Stimulated activated CD4-positive, alpha-beta T cell treated with anti-CD3 and anti-CD28 coated beads, Interleukin-12 subunit alpha, Interleukin-12 subunit beta, amount 100 ng/mL, for 24 hours (primary cell): ENCODE results near the gene WNK2.

Experiments used
- DNase-seq, 2 experiments: peaks; one replicate each; pipeline ENCODE4 v3.0.0-alpha.2; 2020; ENCODE audit warnings: low read depth in 2 of 2

WNK2 gene

DNA sequence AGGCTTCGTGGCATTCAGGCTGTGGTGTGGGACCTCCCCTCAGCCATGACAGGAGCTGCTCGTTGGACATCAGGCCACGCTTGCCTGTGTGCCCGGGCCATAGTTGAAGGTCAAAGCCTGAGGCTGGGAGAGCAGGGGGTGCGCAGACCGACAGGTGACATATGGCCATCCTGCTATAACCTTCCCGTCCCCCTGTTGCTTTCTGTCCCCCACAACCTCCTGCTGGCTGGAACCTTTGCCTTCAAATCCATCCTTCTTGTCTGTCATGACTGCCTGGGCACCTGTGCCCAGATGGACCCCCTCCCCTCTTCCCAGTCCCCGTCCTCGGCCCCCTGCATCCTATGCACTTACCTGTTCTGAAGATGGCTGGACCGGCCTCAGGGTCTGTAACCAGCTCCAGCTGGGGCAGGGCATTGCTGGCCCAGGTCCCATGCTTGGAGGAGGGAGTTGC lies 83.2 kb downstream of the WNK2 start:
- no peak for DNase-seq

DNA sequence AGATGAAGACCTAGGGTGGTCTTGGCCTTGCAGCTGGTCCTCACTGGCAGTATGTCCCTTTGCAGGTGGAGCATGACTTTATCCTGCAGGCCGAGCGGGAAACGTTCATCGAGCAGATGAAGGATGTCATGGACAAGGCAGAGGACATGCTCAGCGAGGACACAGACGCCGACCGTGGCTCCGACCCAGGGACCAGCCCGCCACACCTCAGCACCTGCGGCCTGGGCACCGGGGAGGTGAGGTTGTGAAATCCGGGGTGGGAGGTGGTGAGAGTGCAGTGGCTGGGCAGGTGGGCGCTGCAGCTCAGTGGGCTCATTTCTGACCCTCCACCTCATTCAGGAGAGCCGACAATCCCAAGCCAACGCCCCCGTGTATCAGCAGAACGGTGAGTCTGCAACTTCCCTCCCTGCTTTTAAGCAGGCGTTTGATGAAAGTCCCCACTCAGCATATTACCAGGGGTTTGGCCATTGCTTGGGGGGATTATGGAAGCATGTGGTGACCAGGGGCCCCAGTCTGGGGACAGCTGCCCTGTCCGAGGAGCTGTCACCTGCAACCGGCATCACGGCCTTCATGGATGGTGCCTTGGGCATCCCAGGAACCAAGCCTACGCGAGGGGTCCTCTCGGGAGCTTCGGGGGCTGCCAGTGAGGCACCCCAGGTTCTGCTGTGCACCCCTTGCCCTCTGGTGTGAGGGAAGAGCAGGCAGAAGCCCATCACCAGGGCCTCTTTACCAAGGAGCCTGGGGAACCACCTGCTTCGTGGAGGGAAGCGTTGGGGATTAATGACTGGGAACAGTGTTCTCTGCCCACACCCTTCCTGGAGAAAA lies 84.0 kb downstream of the WNK2 start:
- no peak for DNase-seq

DNA sequence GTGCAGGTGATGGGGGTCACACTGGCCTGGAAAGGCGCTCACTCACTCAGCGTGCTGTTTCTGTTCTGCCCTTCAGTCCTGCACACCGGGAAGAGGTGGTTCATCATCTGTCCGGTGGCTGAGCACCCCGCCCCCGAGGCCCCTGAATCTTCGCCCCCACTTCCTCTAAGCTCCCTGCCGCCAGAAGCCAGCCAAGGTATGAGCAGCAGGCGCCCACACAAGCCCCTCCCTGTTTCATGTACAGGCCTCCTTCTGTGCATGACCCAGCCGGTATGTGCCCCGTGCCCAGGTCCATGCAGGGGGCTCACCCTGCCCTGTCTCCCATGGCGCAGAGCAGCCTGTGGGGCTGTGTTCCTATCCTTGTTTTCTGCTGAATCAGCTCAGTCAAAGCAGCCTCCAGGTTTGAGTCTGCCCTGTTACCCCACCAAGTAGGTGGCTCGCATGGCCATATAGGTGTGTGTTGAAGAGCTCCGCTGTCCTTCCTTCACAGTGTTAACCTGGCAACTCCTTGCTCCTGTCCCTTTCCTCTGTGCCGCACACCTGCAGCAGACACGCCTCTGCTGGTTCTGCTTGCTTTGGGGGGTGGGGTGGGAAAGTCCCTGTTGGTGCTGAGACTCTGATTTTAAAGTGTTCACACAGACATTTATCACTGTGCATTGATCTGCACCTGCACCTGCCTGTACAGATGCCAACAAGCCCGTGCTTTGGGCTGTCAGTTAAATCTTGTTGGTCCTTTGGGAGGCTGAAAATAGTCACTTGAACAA lies 84.8 kb downstream of the WNK2 start:
- DNase-seq = peak in 1 of 2 experiments; percentile 9

DNA sequence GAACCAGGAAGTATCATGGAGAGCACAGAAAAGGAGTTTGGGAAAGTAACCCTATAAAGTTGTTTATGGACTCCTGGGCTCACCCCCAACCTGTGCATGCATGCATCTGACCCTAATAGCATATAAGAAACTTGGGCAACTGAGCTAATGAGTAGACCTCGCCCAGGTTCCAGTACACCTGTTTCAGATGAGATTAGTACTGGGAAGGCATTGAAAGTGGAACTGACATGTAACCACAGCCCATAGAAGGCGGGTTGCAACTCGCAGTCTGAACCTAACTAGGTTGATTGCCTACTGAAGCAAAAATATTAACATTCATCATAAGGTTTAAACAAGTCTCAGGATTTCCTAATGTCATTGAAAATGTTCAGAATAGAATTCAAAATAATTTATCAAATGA lies 87.0 kb downstream of the WNK2 start:
- DNase-seq = no peak

DNA sequence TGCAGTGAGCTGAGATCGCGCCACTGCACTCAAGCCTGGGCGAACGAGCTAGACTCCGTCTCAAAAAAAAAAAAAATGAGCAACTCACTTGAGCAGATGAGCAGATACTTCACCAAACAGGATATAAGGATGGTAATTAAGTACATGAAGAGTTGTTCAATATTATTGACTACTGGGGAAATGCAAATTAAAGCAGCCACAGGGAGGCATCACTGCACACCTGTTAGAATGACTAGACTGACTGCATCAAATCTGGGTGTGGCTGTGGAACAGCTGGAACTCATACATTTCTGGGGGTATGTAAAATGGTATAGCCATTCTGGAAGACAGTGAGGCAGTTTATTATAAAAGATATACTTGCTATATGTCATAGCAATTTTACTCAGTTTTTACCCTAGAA lies 93.0 kb downstream of the WNK2 start:
- DNase-seq = no peak

DNA sequence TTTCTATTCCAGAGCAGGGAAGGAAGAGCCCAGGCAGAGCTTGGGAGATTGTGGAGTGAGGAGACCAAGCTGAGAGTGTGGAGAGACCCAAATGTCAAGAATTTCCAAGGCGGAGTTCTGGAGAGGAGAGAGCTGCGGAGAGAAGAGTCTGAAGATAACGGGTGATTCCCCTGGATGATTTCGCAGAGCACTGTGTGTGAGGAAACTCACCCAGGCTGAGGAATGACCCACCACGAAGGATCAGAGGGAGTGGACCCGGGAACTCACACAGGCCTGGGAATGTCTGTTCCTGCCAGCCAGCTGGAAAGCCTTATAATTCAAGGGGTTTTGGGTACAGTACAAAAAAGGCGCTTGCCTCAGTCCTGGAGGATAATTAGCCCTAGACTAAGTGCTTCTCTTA lies 94.2 kb downstream of the WNK2 start:
- DNase-seq = no peak

DNA sequence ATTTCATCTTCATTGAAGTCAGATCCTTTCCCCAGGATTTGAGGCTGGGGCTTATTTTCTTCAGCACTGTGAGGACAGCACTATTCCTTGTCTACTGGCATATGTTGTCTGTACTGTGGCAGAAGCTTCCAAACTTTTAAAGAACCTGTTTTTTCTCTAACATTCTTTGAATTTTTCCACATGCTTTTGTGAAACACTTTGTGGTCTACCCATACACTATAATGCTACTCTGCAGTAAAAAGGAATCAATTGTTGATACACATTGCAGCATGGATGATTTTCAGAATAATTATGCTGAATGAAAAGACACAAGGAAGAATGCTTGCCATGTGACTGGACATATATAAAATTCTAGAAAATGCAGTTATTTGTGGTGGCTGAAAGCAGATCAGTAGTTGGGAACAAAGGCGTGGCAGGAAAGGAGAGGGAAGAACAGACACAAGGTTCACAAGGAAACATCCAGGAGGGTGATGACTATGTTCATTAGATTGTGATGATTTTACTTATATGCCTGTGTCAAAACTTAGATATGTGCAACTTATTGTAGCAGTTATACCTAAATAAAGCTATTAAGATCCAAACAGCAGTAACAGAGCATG lies 96.8 kb downstream of the WNK2 start:
- DNase-seq = no peak

DNA sequence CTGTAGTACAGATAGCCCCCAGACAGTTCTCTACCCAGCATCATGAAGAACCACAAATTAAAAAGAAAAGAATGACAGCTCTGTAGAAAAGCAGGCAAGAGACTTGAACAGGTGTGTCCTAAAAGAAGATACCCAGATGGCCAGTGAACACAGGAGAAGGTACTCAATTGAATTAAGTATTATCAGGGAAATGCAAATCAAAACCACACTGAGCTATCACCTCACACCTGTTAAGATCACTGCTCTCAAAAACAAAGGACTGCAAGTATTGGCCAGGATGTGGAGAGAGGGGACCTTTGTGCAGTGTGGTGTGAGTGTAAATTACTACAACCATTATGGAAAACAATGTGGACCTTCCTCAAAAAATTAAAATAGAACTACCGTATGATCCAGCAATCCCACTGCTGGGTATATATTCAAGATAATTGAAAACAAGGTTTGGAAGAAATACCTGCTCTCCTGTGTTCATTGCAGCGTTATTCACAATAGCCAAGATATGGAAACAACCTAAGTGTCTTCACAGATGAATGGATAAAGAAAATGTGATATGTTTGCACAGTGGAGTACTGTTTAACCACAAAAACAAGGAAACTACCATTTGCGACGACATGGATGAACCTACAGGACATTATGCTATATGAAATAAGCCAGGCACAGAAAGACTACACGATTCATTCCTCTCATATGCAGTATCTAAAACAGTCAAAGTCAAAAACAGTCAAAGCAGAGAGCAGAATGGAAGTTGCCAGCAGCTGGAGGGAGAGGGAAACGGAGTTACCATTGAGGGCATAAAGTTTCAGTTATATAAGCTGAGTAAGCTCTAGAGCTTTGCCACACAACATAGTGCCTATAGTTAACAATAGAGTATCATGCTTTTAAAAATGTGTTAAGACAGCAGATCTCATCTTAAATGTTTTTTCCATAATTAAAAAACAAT lies 102.6 kb downstream of the WNK2 start:
- DNase-seq = no peak

DNA sequence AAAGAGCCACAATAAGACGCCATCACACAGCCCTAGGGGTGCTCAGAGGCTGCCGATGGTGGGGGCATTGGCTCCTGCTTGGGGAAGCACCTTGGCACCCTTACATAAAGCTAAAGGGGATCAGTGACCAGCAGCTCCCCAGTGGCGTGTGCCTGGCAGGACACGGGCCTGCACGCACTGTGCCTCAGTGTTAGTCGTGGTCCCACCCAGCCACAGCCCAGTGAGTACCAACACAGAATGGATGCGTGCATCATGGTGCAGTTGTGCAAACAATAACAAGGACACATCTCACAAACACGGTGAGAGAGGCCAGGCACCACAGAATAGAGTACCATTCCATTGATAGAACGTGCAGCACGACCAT lies 103.2 kb downstream of the WNK2 start:
- DNase-seq = no peak

DNA sequence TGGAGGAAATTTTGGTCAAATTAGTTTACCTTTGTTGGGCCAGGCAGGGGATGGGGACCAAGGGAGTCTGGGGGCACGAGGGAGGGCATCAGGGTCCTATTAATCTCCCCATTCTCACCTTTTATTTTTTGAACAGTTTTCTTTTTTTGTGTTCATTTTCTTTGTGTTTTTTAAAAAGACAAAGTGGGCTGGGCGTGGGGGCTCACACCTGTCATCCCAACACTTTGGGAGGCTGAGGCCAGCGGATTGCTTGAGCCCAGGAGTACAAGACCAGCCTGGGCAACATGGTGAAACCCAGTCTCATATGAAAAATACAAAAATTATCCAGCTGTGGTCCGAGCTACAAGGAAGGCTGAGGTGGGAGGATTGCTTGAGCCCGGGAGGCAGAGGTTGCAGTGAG lies 103.7 kb downstream of the WNK2 start:
- no peak for DNase-seq

DNA sequence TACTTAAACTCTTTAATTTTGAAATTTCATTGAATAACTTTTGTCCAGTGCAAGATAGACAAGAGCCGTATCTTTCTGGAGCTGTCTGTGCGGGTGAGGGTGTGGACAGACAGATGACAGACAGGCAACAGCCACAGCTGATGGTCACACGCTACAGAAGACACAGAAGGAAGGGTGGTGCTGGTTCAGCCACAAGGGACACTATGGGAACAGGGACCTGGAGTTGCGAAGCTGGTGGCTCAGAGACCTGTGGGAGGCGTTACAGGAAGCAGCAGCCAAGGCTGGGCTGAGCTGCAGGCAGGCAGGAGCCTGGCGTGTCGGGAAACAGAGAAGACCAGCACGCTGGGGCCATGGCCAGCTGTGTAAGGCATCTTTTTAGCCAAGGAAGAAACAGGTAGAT lies 104.4 kb downstream of the WNK2 start:
- no peak for DNase-seq

DNA sequence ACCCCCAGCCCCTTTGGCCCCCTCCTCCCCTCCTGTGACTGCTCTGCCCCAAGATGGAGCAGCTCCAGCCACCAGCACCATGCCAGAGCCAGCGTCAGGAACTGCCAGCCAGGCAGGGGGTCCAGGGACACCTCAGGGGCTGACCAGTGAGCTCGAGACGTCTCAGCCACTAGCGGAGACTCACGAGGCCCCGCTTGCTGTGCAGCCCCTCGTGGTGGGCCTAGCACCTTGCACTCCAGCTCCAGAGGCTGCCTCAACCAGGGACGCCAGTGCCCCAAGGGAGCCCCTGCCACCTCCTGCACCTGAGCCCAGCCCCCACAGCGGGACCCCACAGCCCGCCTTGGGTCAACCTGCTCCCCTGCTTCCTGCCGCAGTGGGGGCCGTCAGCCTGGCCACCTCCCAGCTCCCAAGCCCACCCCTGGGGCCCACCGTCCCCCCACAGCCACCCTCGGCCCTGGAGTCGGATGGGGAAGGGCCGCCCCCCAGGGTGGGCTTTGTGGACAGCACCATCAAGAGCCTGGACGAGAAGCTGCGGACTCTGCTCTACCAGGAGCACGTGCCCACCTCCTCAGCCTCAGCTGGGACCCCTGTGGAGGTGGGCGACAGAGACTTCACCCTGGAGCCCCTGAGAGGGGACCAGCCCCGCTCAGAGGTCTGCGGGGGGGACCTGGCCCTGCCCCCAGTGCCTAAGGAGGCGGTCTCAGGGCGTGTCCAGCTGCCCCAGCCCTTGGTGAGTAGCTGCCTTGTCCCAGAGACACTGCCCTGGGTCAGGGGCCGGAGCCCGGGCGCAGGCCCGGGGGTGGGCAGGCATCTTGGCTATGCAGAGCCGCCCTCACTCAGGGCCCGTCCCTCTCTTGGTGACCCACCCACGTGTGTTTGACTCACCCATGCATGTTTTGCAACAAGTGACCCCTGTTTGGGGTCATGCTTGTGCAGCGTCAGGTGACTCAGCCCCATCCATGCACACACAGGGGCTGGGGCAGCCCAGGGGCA lies 105.2 kb downstream of the WNK2 start:
- DNase-seq = no peak

DNA sequence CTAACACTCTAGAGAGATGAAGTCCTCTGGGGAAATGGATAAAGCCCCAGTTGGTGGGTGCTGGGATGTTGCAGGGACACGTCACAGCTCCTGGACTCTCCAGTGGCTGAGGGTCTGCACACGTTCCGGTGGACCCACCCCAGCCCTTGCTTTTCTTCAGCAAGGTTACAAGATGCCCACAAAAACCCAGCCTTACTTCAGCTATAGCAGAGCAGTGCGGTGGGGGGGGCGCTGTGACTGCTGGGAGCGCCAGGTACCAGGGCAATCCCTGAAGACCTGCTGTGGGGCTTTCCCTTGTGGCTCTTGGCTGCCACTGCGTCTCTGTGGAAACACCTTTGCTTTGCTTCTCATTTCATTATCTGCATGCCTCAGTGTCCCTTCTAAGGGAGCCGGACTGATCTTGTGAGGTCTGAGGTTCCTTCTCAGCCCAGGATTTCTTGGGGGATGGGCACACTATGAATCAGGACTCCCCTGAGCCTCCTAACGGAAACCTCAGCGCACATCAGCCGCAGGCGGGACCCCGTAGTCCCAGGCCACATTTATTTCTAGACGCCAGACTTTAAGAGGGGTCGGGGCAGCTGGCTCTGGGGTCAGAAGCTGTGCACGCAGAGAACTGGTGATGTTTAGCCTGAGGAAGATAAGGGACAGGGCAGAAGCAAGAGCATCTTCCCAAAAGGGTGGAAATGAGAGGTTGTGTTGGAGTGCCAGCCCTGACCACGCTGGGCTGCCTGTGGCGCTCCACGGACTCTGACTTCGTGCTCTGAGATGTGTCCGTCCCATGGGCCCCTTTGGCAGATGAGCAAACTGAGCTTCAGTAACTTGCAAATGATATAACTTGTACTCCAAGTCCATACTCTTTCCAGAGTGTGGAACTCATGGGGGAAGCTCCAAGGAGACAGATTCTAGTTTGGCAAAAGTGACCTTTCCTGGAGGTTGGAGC lies 106.8 kb downstream of the WNK2 start:
- DNase-seq = no peak

DNA sequence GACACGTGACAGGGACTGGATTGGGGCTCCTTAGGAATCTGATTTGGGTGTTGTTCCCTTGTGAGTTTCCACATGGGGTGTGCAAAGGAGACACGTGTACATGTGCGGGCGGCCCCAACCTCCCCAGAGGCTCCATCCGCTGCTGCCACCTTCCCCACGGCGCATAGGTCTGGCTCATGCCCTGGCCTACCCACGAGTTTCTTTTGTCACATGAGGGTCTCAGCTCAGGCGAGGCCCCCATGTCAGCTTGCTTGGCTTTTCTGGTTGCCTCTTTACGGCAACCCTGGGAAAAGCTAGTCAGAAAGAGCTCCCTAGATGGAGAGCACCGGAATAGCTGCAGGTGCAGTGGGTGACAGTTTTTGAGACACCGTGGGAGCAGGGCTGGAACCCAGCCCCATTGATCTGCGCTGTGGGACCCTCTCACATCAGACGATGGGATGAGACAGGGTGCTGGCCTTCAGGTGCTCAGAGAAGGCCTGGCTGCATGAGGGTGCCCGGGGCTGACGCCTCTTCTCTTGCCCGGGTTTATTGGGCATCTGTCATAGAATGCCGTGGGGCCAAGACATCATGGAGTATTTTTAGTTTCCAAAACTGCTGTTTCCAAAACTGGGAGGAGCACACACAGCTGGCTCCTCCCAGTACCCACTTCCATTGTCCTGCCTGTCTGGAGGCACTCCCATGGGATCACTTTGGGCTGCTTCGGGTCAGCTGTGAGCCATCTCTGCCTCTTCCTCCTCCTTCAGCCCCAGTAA lies 107.8 kb downstream of the WNK2 start:
- no peak for DNase-seq

DNA sequence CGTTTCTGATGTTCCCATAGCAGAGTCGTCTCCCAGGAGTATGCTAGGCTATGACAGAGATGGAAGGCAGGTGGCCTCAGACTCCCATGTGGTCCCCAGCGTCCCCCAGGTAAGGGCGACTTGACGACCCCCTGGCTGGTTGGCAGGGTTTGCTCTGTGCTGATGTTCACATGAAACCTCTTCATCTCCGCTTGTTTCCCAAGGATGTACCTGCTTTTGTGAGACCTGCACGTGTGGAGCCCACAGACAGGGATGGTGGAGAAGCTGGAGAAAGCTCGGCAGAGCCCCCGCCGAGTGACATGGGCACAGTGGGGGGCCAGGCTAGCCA lies 108.3 kb downstream of the WNK2 start:
- DNase-seq = no peak

DNA sequence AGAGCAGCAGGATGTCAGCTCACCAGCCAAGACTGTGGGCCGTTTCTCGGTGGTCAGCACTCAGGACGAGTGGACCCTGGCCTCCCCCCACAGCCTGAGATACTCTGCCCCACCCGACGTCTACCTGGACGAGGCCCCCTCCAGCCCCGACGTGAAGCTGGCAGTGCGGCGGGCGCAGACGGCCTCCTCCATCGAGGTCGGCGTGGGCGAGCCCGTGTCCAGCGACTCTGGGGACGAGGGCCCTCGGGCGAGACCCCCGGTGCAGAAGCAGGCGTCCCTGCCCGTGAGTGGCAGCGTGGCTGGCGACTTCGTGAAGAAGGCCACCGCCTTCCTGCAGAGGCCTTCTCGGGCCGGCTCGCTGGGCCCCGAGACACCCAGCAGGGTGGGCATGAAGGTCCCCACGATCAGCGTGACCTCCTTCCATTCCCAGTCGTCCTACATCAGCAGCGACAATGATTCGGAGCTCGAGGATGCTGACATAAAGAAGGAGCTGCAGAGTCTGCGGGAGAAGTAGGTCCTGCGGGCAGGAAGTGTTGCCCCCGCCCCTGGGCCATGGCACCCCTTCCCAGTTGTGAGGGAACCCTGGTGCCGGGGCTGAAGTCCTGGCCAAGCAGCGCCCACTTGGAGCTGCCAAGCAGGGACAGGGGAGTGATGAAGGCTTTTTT lies 108.9 kb downstream of the WNK2 start:
- DNase-seq = no peak

DNA sequence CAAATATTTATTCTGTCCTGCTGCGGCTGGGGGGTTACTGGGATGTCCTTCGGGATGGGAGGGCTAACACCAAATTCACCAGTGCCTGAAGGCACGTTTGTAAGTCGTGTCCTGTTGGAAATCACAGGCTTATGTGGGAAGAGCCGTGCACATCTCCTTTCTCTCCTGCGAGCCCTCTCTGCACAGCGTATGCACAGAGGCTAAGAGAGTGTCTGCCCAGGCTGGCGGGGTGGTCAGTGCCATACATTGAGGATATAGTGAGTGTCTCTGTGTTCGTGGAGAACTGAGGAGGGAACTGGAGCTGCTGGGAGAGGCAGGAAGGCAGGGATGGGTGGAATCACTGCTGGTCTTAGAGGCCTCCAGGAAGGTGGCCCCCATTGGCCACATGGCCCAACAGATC lies 110.1 kb downstream of the WNK2 start:
- no peak for DNase-seq

DNA sequence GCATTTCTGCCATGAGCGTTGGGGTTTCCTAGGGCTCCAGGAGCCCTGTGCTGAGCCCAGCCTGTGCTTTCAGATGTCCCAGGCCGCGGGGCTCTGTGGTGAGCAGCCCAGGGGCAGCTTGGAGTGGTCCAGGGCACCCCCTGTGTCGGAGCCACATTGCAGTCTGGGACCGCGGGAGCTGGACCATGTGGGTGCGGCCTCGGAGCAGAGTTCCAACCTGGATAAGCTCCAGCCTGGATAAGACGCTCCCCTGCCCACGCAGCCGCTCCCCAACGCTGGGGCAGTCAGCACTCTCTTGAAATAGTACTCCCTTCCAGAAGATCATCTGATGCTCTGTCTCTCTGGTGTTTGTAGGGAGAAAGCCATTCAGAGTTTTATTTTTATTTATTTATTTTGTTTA lies 111.1 kb downstream of the WNK2 start:
- DNase-seq = no peak
